SK-N-SH (cell line): ENCODE data around the gene A2ML1.

Experiments
- EP300 ChIP-seq, 2 experiments: IDR thresholded peaks; 2 replicates each; pipeline versions ENCODE4 v1.4.0 to v1.6.1; 2012; ENCODE audit warnings: borderline replicate concordance in 1 of 2, low read depth in 1 of 2, low read length in 1 of 2
- YY1 ChIP-seq: IDR thresholded peaks from 2 replicates; pipeline ENCODE4 v1.4.0; 2012; ENCODE audit warnings: low read depth, mild to moderate bottlenecking
- TF ChIP-seq, protein P1 (sequence below): fragments of 200-600 bp; sonication (generic); IDR thresholded peaks from 2 replicates; pipeline ENCODE4 v1.6.1; 2017; ENCODE audit warnings: antibody characterized with exemption, mild to moderate bottlenecking, moderate library complexity

DNA sequence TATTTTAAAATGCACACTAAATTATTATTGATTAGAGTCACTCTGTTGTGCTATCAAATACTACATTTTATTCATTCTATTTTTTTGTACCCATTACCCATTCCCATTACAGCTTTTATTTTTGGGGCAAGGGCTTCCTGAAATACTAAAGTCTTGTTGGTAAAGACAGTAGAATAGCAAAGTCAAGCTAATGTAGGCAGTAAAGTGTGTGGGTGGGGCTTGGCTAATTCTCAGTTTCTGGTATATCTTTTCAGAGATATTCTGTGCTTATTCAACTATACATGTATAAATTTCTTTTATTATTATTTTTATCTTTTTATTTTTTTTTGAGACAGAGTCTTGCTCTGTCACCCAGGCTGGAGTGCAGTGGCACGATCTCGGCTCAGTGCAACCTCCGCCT lies 69.6 kb downstream of the A2ML1 start:
- TF ChIP-seq, protein P1, sequence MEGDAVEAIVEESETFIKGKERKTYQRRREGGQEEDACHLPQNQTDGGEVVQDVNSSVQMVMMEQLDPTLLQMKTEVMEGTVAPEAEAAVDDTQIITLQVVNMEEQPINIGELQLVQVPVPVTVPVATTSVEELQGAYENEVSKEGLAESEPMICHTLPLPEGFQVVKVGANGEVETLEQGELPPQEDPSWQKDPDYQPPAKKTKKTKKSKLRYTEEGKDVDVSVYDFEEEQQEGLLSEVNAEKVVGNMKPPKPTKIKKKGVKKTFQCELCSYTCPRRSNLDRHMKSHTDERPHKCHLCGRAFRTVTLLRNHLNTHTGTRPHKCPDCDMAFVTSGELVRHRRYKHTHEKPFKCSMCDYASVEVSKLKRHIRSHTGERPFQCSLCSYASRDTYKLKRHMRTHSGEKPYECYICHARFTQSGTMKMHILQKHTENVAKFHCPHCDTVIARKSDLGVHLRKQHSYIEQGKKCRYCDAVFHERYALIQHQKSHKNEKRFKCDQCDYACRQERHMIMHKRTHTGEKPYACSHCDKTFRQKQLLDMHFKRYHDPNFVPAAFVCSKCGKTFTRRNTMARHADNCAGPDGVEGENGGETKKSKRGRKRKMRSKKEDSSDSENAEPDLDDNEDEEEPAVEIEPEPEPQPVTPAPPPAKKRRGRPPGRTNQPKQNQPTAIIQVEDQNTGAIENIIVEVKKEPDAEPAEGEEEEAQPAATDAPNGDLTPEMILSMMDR, result no peak
- TF ChIP-seq YY1 (no peak), EP300 (IDR thresholded peaks at IDR 0.05; ENCODE audit: borderline replicate concordance in 1 of 2, low read depth in 1 of 2, low read length in 1 of 2) (no peak)
